GM19193 (cell line): ENCODE data around the gene FAM81B.

Experiments
- POLR2A ChIP-seq: IDR thresholded peaks from 4 replicates; pipeline ENCODE4 v1.6.1; 2011; ENCODE audit not compliant: insufficient read depth, insufficient read length; ENCODE audit errors: extremely low read depth

Gene FAM81B

GRCh38 chr5:95440825-95441224 lies 49.7 kb downstream of the FAM81B start:
- no peak for TF ChIP-seq POLR2A

GRCh38 chr5:95441636-95442035 lies 50.5 kb downstream of the FAM81B start:
- TF ChIP-seq POLR2A: no peak

GRCh38 chr5:95445442-95445841 lies 54.3 kb downstream of the FAM81B start:
- no peak for TF ChIP-seq POLR2A

GRCh38 chr5:95445995-95446394 lies 54.8 kb downstream of the FAM81B start:
- TF ChIP-seq POLR2A: no peak

GRCh38 chr5:95446560-95447221 lies 55.5 kb downstream of the FAM81B start:
- no peak for TF ChIP-seq POLR2A

- no peak for TF ChIP-seq POLR2A
Measured at GRCh38 chr5:95447961-95448360, 56.8 kb downstream of the FAM81B start.

- no peak for TF ChIP-seq POLR2A
Measured at GRCh38 chr5:95448789-95449188, 57.6 kb downstream of the FAM81B start.

GRCh38 chr5:95449460-95449859 lies 58.3 kb downstream of the FAM81B start:
- no peak for TF ChIP-seq POLR2A

GRCh38 chr5:95454536-95454935 lies 63.4 kb downstream of the FAM81B start:
- TF ChIP-seq POLR2A: no peak

GRCh38 chr5:95460665-95461064 lies 69.5 kb downstream of the FAM81B start:
- no peak for TF ChIP-seq POLR2A

GRCh38 chr5:95471487-95471886 lies 80.3 kb downstream of the FAM81B start:
- TF ChIP-seq POLR2A: no peak

- no peak for TF ChIP-seq POLR2A
Measured at GRCh38 chr5:95471942-95472341, 80.8 kb downstream of the FAM81B start.

GRCh38 chr5:95484421-95484820 lies 93.3 kb downstream of the FAM81B start:
- TF ChIP-seq POLR2A: no peak

GRCh38 chr5:95486191-95486590 lies 95.0 kb downstream of the FAM81B start:
- no peak for TF ChIP-seq POLR2A

- TF ChIP-seq POLR2A: no peak
Measured at GRCh38 chr5:95487880-95488279, 96.7 kb downstream of the FAM81B start.
